HG03066 (cell line): ENCODE results near the gene GEN1.

ENCODE experiments used
- ATAC-seq: cut with Tn5 transposase; IDR thresholded peaks from one replicate; pipeline ENCODE4 v1.9.1; 2021; ENCODE audit warnings: low read depth; ENCODE audit not compliant: unreplicated experiment

GEN1 gene

GRCh38 chr2:17793803-17794354, 39.9 kb downstream of the GEN1 start:
- no peak for ATAC-seq

- ATAC-seq, result no peak
These were observed 41.4 kb downstream of the GEN1 start for GRCh38 chr2:17795309-17795708.

GRCh38 chr2:17798338-17798737, 44.4 kb downstream of the GEN1 start:
- no peak for ATAC-seq

- ATAC-seq, result no peak
These were observed 45.6 kb downstream of the GEN1 start for GRCh38 chr2:17799301-17800120.

- no peak for ATAC-seq
These were observed 46.3 kb downstream of the GEN1 start for GRCh38 chr2:17800219-17800618.

- no peak for ATAC-seq
These were observed 46.9 kb downstream of the GEN1 start for GRCh38 chr2:17800693-17801458.

- no peak for ATAC-seq
These were observed 49.6 kb downstream of the GEN1 start for GRCh38 chr2:17803497-17803896.

GRCh38 chr2:17804358-17804757, 50.4 kb downstream of the GEN1 start:
- peak; percentile 67 for ATAC-seq

GRCh38 chr2:17805166-17805565, 51.2 kb downstream of the GEN1 start:
- ATAC-seq, result peak; percentile 40

GRCh38 chr2:17805717-17806363, 51.9 kb downstream of the GEN1 start:
- ATAC-seq, result no peak

- peak; percentile 41 for ATAC-seq
These were observed 59.2 kb downstream of the GEN1 start for GRCh38 chr2:17813010-17813741.

- peak; percentile 84 for ATAC-seq
These were observed 60.0 kb downstream of the GEN1 start for GRCh38 chr2:17813742-17814473.

- no peak for ATAC-seq
These were observed 60.7 kb downstream of the GEN1 start for GRCh38 chr2:17814601-17815000.

GRCh38 chr2:17815468-17816184, 61.7 kb downstream of the GEN1 start:
- ATAC-seq, result peak; percentile 29

GRCh38 chr2:17816396-17817245, 62.7 kb downstream of the GEN1 start, which contains the start of gene MSGN1:
Gene MSGN1 (plus strand): TSS chr2:17816460. CDS start chr2:17816519, 59 bp downstream.
- no peak for ATAC-seq

- ATAC-seq, result no peak
These were observed 64.4 kb downstream of the GEN1 start for GRCh38 chr2:17818235-17818815.

GRCh38 chr2:17821080-17821479, 67.1 kb downstream of the GEN1 start:
- no peak for ATAC-seq
